ENCODE measurements around the gene DENND2C. TPM values are rescaled to one million over a fixed set of nuclear protein-coding genes. Genes with fewer than 3 reads are reported as not detected.

The DENND2C gene
- total RNA-seq, 5 donors from 2014 or later (not counting 1 experiment from before 2014, with no cell fraction given), result 0.61 to 1.5 (median 0.79) TPM

GRCh38 chr1:114691061-114691460 lies 21.2 kb upstream of the DENND2C start:
- WGBS (ENCODE audit: insufficient coverage), result no CpG with 5 or more reads among the region's 2 CpGs
- H3K4me3 ChIP-seq (ENCODE audit: control insufficient read depth in 1 of 2, extremely low read depth in 1 of 2, low read length in 1 of 2), result no peak overlapping the region
- H3K36me3 Mint-ChIP-seq, result no peaks in the 10 kb centered on the region
- H3K4me3 Mint-ChIP-seq, result no peak overlapping the region
- H3K9me3 Mint-ChIP-seq, result no peaks in the 10 kb centered on the region
- no peaks in the 10 kb centered on the region for H3K36me3 ChIP-seq (ENCODE audit: control insufficient read depth in 2 of 2, extremely low read depth in 1 of 2, insufficient read depth in 1 of 2, low read length in 1 of 2)
- H3K27me3 Mint-ChIP-seq, result peaks cover 39 to 41% of the 10 kb centered on the region in 2 donors
- ChIA-PET CTCF (no interaction called here), POLR2A (no interaction called here)
- no peak for ATAC-seq (replicated peaks in 1 of 4)
- no peak for DNase-seq
- H3K4me1 Mint-ChIP-seq, result no peaks in the 10 kb centered on the region
- H3K27ac ChIP-seq (ENCODE audit: low read length), result no peak overlapping the region
- no peak overlapping the region for H3K27ac Mint-ChIP-seq
- H3K9me3 ChIP-seq, result no peaks in the 10 kb centered on the region
- no peaks in the 10 kb centered on the region for H3K4me1 ChIP-seq (ENCODE audit: control insufficient read depth in 1 of 2, extremely low read depth in 1 of 2, insufficient read depth in 2 of 2, low read length in 2 of 2)
- H3K27me3 ChIP-seq (replicated peaks in 1 of 2; ENCODE audit: control insufficient read depth in 2 of 2, extremely low read depth in 1 of 2, insufficient read depth in 2 of 2, low read length in 1 of 2), result peaks cover 0 to 8% of the 10 kb centered on the region in 2 experiments

GRCh38 chr1:114690148-114690547 lies 20.3 kb upstream of the DENND2C start:
- H3K36me3 Mint-ChIP-seq, result no peaks in the 10 kb centered on the region
- no peak overlapping the region for H3K27ac Mint-ChIP-seq
- POLR2A ChIA-PET, result no interaction called here
- H3K9me3 ChIP-seq, result no peaks in the 10 kb centered on the region
- H3K27ac ChIP-seq (ENCODE audit: low read length), result no peak overlapping the region
- CTCF ChIA-PET, result no interaction called here
- peaks cover 39 to 48% of the 10 kb centered on the region in 2 donors for H3K27me3 Mint-ChIP-seq
- H3K4me3 ChIP-seq (ENCODE audit: control insufficient read depth in 1 of 2, extremely low read depth in 1 of 2, low read length in 1 of 2), result no peak overlapping the region
- WGBS (ENCODE audit: insufficient coverage), result no CpG with 5 or more reads among the region's 1 CpG
- ATAC-seq (replicated peaks in 1 of 4) (no peak), DNase-seq (no peak)
- H3K36me3 ChIP-seq (ENCODE audit: control insufficient read depth in 2 of 2, extremely low read depth in 1 of 2, insufficient read depth in 1 of 2, low read length in 1 of 2), result no peaks in the 10 kb centered on the region
- no peaks in the 10 kb centered on the region for H3K9me3 Mint-ChIP-seq
- peaks cover 0 to 8% of the 10 kb centered on the region in 2 experiments for H3K27me3 ChIP-seq (replicated peaks in 1 of 2; ENCODE audit: control insufficient read depth in 2 of 2, extremely low read depth in 1 of 2, insufficient read depth in 2 of 2, low read length in 1 of 2)
- H3K4me3 Mint-ChIP-seq, result no peak overlapping the region
- H3K4me1 ChIP-seq (ENCODE audit: control insufficient read depth in 1 of 2, extremely low read depth in 1 of 2, insufficient read depth in 2 of 2, low read length in 2 of 2), result no peaks in the 10 kb centered on the region
- H3K4me1 Mint-ChIP-seq, result no peaks in the 10 kb centered on the region

- no peak overlapping the region for H3K27ac Mint-ChIP-seq
- no CpG with 5 or more reads among the region's 4 CpGs for WGBS (ENCODE audit: insufficient coverage)
- ChIA-PET POLR2A (no interaction called here), CTCF (no interaction called here)
- no peaks in the 10 kb centered on the region for H3K9me3 Mint-ChIP-seq
- no peak overlapping the region for H3K4me3 Mint-ChIP-seq
- no peaks in the 10 kb centered on the region for H3K4me1 ChIP-seq (ENCODE audit: control insufficient read depth in 1 of 2, extremely low read depth in 1 of 2, insufficient read depth in 2 of 2, low read length in 2 of 2)
- H3K36me3 ChIP-seq (ENCODE audit: control insufficient read depth in 2 of 2, extremely low read depth in 1 of 2, insufficient read depth in 1 of 2, low read length in 1 of 2), result no peaks in the 10 kb centered on the region
- H3K4me1 Mint-ChIP-seq, result no peaks in the 10 kb centered on the region
- H3K27ac ChIP-seq (ENCODE audit: low read length), result no peak overlapping the region
- H3K4me3 ChIP-seq (ENCODE audit: control insufficient read depth in 1 of 2, extremely low read depth in 1 of 2, low read length in 1 of 2), result no peak overlapping the region
- peaks cover 36 to 59% of the 10 kb centered on the region in 2 donors for H3K27me3 Mint-ChIP-seq
- no peaks in the 10 kb centered on the region for H3K9me3 ChIP-seq
- no peaks in the 10 kb centered on the region for H3K27me3 ChIP-seq (replicated peaks in 1 of 2; ENCODE audit: control insufficient read depth in 2 of 2, extremely low read depth in 1 of 2, insufficient read depth in 2 of 2, low read length in 1 of 2)
- DNase-seq, result no peak
- H3K36me3 Mint-ChIP-seq, result no peaks in the 10 kb centered on the region
- ATAC-seq (replicated peaks in 1 of 4), result no peak
Observed at GRCh38 chr1:114688526-114688925, 18.7 kb upstream of the DENND2C start.

GRCh38 chr1:114685851-114686250 lies 16.0 kb upstream of the DENND2C start:
- Histone ChIP-seq H3K4me3 (ENCODE audit: control insufficient read depth in 1 of 2, extremely low read depth in 1 of 2, low read length in 1 of 2) (no peak overlapping the region), H3K36me3 (ENCODE audit: control insufficient read depth in 2 of 2, extremely low read depth in 1 of 2, insufficient read depth in 1 of 2, low read length in 1 of 2) (no peaks in the 10 kb centered on the region), H3K4me1 (ENCODE audit: control insufficient read depth in 1 of 2, extremely low read depth in 1 of 2, insufficient read depth in 2 of 2, low read length in 2 of 2) (no peaks in the 10 kb centered on the region), H3K9me3 (no peaks in the 10 kb centered on the region), H3K27ac (ENCODE audit: low read length) (no peak overlapping the region), H3K27me3 (replicated peaks in 1 of 2; ENCODE audit: control insufficient read depth in 2 of 2, extremely low read depth in 1 of 2, insufficient read depth in 2 of 2, low read length in 1 of 2) (peaks cover 0 to 3% of the 10 kb centered on the region in 2 experiments)
- H3K4me1 Mint-ChIP-seq, result no peaks in the 10 kb centered on the region
- ChIA-PET CTCF (no interaction called here), POLR2A (no interaction called here)
- no peaks in the 10 kb centered on the region for H3K9me3 Mint-ChIP-seq
- no peak overlapping the region for H3K4me3 Mint-ChIP-seq
- H3K27ac Mint-ChIP-seq, result no peak overlapping the region
- ATAC-seq (replicated peaks in 1 of 4) (no peak), DNase-seq (no peak)
- peaks cover 39 to 63% of the 10 kb centered on the region in 2 donors for H3K27me3 Mint-ChIP-seq
- no peaks in the 10 kb centered on the region for H3K36me3 Mint-ChIP-seq
- WGBS (ENCODE audit: insufficient coverage), result 94% methylated on average over 3 of the region's 5 CpGs

GRCh38 chr1:114677691-114678090 lies 7.8 kb upstream of the DENND2C start:
- CTCF ChIA-PET, result interaction anchor here (0.5 kb wide), 2 partner anchors 8 to 121 kb away, joined by 3 read pairs; partner anchors contain the start of gene DENND2C (in 1 of the 2)
- no peak overlapping the region for H3K4me3 Mint-ChIP-seq
- Histone ChIP-seq H3K4me1 (ENCODE audit: control insufficient read depth in 1 of 2, extremely low read depth in 1 of 2, insufficient read depth in 2 of 2, low read length in 2 of 2) (no peaks in the 10 kb centered on the region), H3K27me3 (replicated peaks in 1 of 2; ENCODE audit: control insufficient read depth in 2 of 2, extremely low read depth in 1 of 2, insufficient read depth in 2 of 2, low read length in 1 of 2) (peaks cover 7 to 11% of the 10 kb centered on the region in 2 experiments), H3K9me3 (no peaks in the 10 kb centered on the region), H3K4me3 (ENCODE audit: control insufficient read depth in 1 of 2, extremely low read depth in 1 of 2, low read length in 1 of 2) (no peak overlapping the region), H3K27ac (ENCODE audit: low read length) (no peak overlapping the region), H3K36me3 (ENCODE audit: control insufficient read depth in 2 of 2, extremely low read depth in 1 of 2, insufficient read depth in 1 of 2, low read length in 1 of 2) (no peaks in the 10 kb centered on the region)
- POLR2A ChIA-PET, result no interaction called here
- peaks cover 21 to 35% of the 10 kb centered on the region in 2 donors for H3K27me3 Mint-ChIP-seq
- 77% methylated on average over 2 of the region's 5 CpGs for WGBS (ENCODE audit: insufficient coverage)
- H3K27ac Mint-ChIP-seq, result no peak overlapping the region
- ATAC-seq (replicated peaks in 1 of 4) (no peak), DNase-seq (no peak)
- no peaks in the 10 kb centered on the region for H3K9me3 Mint-ChIP-seq
- H3K36me3 Mint-ChIP-seq, result no peaks in the 10 kb centered on the region
- no peaks in the 10 kb centered on the region for H3K4me1 Mint-ChIP-seq

GRCh38 chr1:114676115-114676514 lies 6.3 kb upstream of the DENND2C start:
- Mint-ChIP-seq H3K9me3 (no peaks in the 10 kb centered on the region), H3K36me3 (no peaks in the 10 kb centered on the region), H3K27ac (no peak overlapping the region), H3K4me1 (no peaks in the 10 kb centered on the region), H3K27me3 (peaks cover 18 to 32% of the 10 kb centered on the region in 2 donors), H3K4me3 (no peak overlapping the region)
- ChIA-PET POLR2A (no interaction called here), CTCF (interaction anchor here in 1 of 2 donors (0.6 kb wide), 1 partner anchor 396 kb away, joined by 4 read pairs; no protein-coding TSS in a partner anchor)
- WGBS (ENCODE audit: insufficient coverage), result no CpG with 5 or more reads among the region's 1 CpG
- ATAC-seq (replicated peaks in 1 of 4) (no peak), DNase-seq (no peak)
- Histone ChIP-seq H3K9me3 (no peaks in the 10 kb centered on the region), H3K27me3 (replicated peaks in 1 of 2; ENCODE audit: control insufficient read depth in 2 of 2, extremely low read depth in 1 of 2, insufficient read depth in 2 of 2, low read length in 1 of 2) (peaks cover 7 to 14% of the 10 kb centered on the region in 2 experiments), H3K4me1 (ENCODE audit: control insufficient read depth in 1 of 2, extremely low read depth in 1 of 2, insufficient read depth in 2 of 2, low read length in 2 of 2) (no peaks in the 10 kb centered on the region), H3K4me3 (ENCODE audit: control insufficient read depth in 1 of 2, extremely low read depth in 1 of 2, low read length in 1 of 2) (no peak overlapping the region), H3K27ac (ENCODE audit: low read length) (no peak overlapping the region), H3K36me3 (ENCODE audit: control insufficient read depth in 2 of 2, extremely low read depth in 1 of 2, insufficient read depth in 1 of 2, low read length in 1 of 2) (no peaks in the 10 kb centered on the region)

- ATAC-seq (replicated peaks in 1 of 4) (no peak), DNase-seq (no peak)
- H3K4me3 Mint-ChIP-seq, result no peak overlapping the region
- H3K4me1 Mint-ChIP-seq, result peaks cover 0 to 10% (median 9%) of the 10 kb centered on the region in 3 donors
- ChIA-PET CTCF (interaction anchor here (0.5 to 1.2 kb wide), 5 partner anchors 23 to 244 kb away, joined by 3 to 5 read pairs (median 4); partner anchors contain the start of genes AMPD1 (in 1 of the 2) and NRAS (in 1 of the 2)), POLR2A (interaction anchor here in 1 of 2 donors (0.6 kb wide), 1 partner anchor 96 kb away, joined by 3 read pairs; no protein-coding TSS in a partner anchor)
- no peaks in the 10 kb centered on the region for H3K9me3 Mint-ChIP-seq
- H3K27me3 Mint-ChIP-seq, result peaks cover 11 to 18% of the 10 kb centered on the region in 2 donors
- H3K27ac Mint-ChIP-seq, result no peak overlapping the region
- H3K36me3 Mint-ChIP-seq, result no peaks in the 10 kb centered on the region
- H3K4me3 ChIP-seq (ENCODE audit: control insufficient read depth in 1 of 2, extremely low read depth in 1 of 2, low read length in 1 of 2), result no peak overlapping the region
- no peak overlapping the region for H3K27ac ChIP-seq (ENCODE audit: low read length)
- WGBS (ENCODE audit: insufficient coverage), result 82% methylated on average over 6 of the region's 7 CpGs
- H3K4me1 ChIP-seq (ENCODE audit: control insufficient read depth in 1 of 2, extremely low read depth in 1 of 2, insufficient read depth in 2 of 2, low read length in 2 of 2), result peaks cover 0 to 11% of the 10 kb centered on the region in 2 experiments
- H3K27me3 ChIP-seq (replicated peaks in 1 of 2; ENCODE audit: control insufficient read depth in 2 of 2, extremely low read depth in 1 of 2, insufficient read depth in 2 of 2, low read length in 1 of 2), result peaks cover 7 to 14% of the 10 kb centered on the region in 2 experiments
- H3K9me3 ChIP-seq, result no peaks in the 10 kb centered on the region
- no peaks in the 10 kb centered on the region for H3K36me3 ChIP-seq (ENCODE audit: control insufficient read depth in 2 of 2, extremely low read depth in 1 of 2, insufficient read depth in 1 of 2, low read length in 1 of 2)
Observed at GRCh38 chr1:114671939-114672275, 2.1 kb upstream of the DENND2C start.
